ENCODE data around the gene PCSK6.

The PCSK6 gene

GRCh38 chr15:101349047-101349951 lies 140.2 kb downstream of the PCSK6 start:
- Histone ChIP-seq H3K9me3 (ENCODE audit: insufficient read depth, low read depth, low read length) (no peaks in the 10 kb centered on the region), H3K79me2 (ENCODE audit: insufficient read depth, low read length) (no peaks in the 10 kb centered on the region), H3K27me3 (ENCODE audit: insufficient read depth, low read length, poor library complexity, severe bottlenecking) (peaks cover 47% of the 10 kb centered on the region), H3K4me1 (ENCODE audit: insufficient read depth, low read length, poor library complexity, severe bottlenecking) (no peaks in the 10 kb centered on the region), H3K4me2 (ENCODE audit: low read depth, low read length, poor library complexity, severe bottlenecking) (no peak overlapping the region), H3K9me2 (replicated peaks; ENCODE audit: low read depth, low read length) (no peaks in the 10 kb centered on the region), H3K36me3 (ENCODE audit: insufficient read depth, low read length) (no peaks in the 10 kb centered on the region), H4K20me1 (ENCODE audit: insufficient read depth, low read length, poor library complexity, severe bottlenecking) (no peaks in the 10 kb centered on the region), H3K4me3 (ENCODE audit: low read length, poor library complexity, severe bottlenecking) (no peak overlapping the region), H3F3A (ENCODE audit: low read depth) (no peaks in the 10 kb centered on the region), H3K9ac (ENCODE audit: low read depth, low read length, poor library complexity, severe bottlenecking) (no peak overlapping the region), H2AFZ (ENCODE audit: low read length) (no peak overlapping the region)
- TF ChIP-seq CTCF (conservative IDR thresholded peaks at IDR 0.05; ENCODE audit: low read length) (no peak), EZH2phosphoT487 (IDR thresholded peaks at IDR 0.05; ENCODE audit: borderline replicate concordance) (no peak)

- no peaks in the 10 kb centered on the region for H3K4me1 ChIP-seq (ENCODE audit: insufficient read depth, low read length, poor library complexity, severe bottlenecking)
- no peaks in the 10 kb centered on the region for H3F3A ChIP-seq (ENCODE audit: low read depth)
- no peaks in the 10 kb centered on the region for H3K79me2 ChIP-seq (ENCODE audit: insufficient read depth, low read length)
- H3K9ac ChIP-seq (ENCODE audit: low read depth, low read length, poor library complexity, severe bottlenecking): no peak overlapping the region
- H3K27me3 ChIP-seq (ENCODE audit: insufficient read depth, low read length, poor library complexity, severe bottlenecking): peaks cover 54% of the 10 kb centered on the region
- no peak overlapping the region for H3K4me2 ChIP-seq (ENCODE audit: low read depth, low read length, poor library complexity, severe bottlenecking)
- H3K9me3 ChIP-seq (ENCODE audit: insufficient read depth, low read depth, low read length): no peaks in the 10 kb centered on the region
- no peak overlapping the region for H3K4me3 ChIP-seq (ENCODE audit: low read length, poor library complexity, severe bottlenecking)
- no peak for TF ChIP-seq CTCF (conservative IDR thresholded peaks at IDR 0.05; ENCODE audit: low read length)
- TF ChIP-seq EZH2phosphoT487 (IDR thresholded peaks at IDR 0.05; ENCODE audit: borderline replicate concordance): no peak
- no peaks in the 10 kb centered on the region for H3K9me2 ChIP-seq (replicated peaks; ENCODE audit: low read depth, low read length)
- H3K36me3 ChIP-seq (ENCODE audit: insufficient read depth, low read length): no peaks in the 10 kb centered on the region
- H2AFZ ChIP-seq (ENCODE audit: low read length): no peak overlapping the region
- no peaks in the 10 kb centered on the region for H4K20me1 ChIP-seq (ENCODE audit: insufficient read depth, low read length, poor library complexity, severe bottlenecking)
Measured at GRCh38 chr15:101348643-101349042, 140.9 kb downstream of the PCSK6 start.

GRCh38 chr15:101348015-101348414 lies 141.5 kb downstream of the PCSK6 start:
- H3K4me2 ChIP-seq (ENCODE audit: low read depth, low read length, poor library complexity, severe bottlenecking): no peak overlapping the region
- H3K79me2 ChIP-seq (ENCODE audit: insufficient read depth, low read length): no peaks in the 10 kb centered on the region
- peaks cover 60% of the 10 kb centered on the region for H3K27me3 ChIP-seq (ENCODE audit: insufficient read depth, low read length, poor library complexity, severe bottlenecking)
- no peaks in the 10 kb centered on the region for H3K4me1 ChIP-seq (ENCODE audit: insufficient read depth, low read length, poor library complexity, severe bottlenecking)
- H3K4me3 ChIP-seq (ENCODE audit: low read length, poor library complexity, severe bottlenecking): no peak overlapping the region
- no peak overlapping the region for H2AFZ ChIP-seq (ENCODE audit: low read length)
- H3K9me3 ChIP-seq (ENCODE audit: insufficient read depth, low read depth, low read length): no peaks in the 10 kb centered on the region
- no peak overlapping the region for H3K9ac ChIP-seq (ENCODE audit: low read depth, low read length, poor library complexity, severe bottlenecking)
- no peaks in the 10 kb centered on the region for H3F3A ChIP-seq (ENCODE audit: low read depth)
- TF ChIP-seq EZH2phosphoT487 (IDR thresholded peaks at IDR 0.05; ENCODE audit: borderline replicate concordance) (no peak), CTCF (conservative IDR thresholded peaks at IDR 0.05; ENCODE audit: low read length) (no peak)
- H3K36me3 ChIP-seq (ENCODE audit: insufficient read depth, low read length): no peaks in the 10 kb centered on the region
- no peaks in the 10 kb centered on the region for H4K20me1 ChIP-seq (ENCODE audit: insufficient read depth, low read length, poor library complexity, severe bottlenecking)
- no peaks in the 10 kb centered on the region for H3K9me2 ChIP-seq (replicated peaks; ENCODE audit: low read depth, low read length)
